Panc1 (cell line): ENCODE results near the gene GADL1.

Source experiments
- POLR2AphosphoS5 ChIP-seq: IDR thresholded peaks from 2 replicates; pipeline ENCODE4 v1.6.1; 2012; ENCODE audit warnings: mild to moderate bottlenecking, low read depth, low read length, moderate library complexity
- SIN3A ChIP-seq: IDR thresholded peaks from 2 replicates; pipeline ENCODE4 v1.6.1; 2012; ENCODE audit warnings: low read depth, mild to moderate bottlenecking, low read length, moderate library complexity, borderline replicate concordance; ENCODE audit not compliant: insufficient read depth
- TCF7L2 ChIP-seq: IDR thresholded peaks from 2 replicates; pipeline ENCODE4 v1.6.1; 2011; ENCODE audit warnings: mild to moderate bottlenecking, low read depth, low read length, inconsistent platforms
- TF ChIP-seq, protein P1 (sequence below): fragments of 450-650 bp; IDR thresholded peaks from 2 replicates; pipeline ENCODE4 v1.5.1; 2017; ENCODE audit warnings: mild to moderate bottlenecking
- TF ChIP-seq, protein P2 (sequence below), 2 experiments: IDR thresholded peaks; 2 replicates each; pipeline ENCODE4 v1.6.1; 2011 to 2012; ENCODE audit warnings: low read depth in 2 of 2, control low read depth in 1 of 2, low read length in 1 of 2, mild to moderate bottlenecking in 1 of 2, moderate library complexity in 1 of 2; ENCODE audit not compliant: insufficient read depth in 1 of 2

DNA sequence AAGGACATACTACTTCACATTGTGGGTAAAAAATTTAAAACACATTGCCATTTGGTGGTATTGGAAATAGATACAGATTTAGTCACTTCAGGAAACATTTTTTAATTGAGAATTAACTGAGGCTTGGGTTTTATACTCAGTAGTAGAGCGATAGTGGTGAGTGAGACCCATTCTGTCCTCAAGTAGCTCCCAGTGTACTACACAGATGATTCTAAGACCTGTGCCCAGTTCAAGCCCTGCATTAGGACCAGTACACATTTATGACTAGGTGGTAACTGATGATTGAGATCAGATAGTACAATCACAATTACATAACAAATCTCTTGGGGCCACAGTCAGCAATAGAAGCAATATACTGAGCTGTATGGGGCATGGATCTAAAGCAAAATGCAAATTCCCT lies 67.4 kb downstream of the GADL1 start:
- TF ChIP-seq SIN3A, result no peak
- TF ChIP-seq, protein P1, sequence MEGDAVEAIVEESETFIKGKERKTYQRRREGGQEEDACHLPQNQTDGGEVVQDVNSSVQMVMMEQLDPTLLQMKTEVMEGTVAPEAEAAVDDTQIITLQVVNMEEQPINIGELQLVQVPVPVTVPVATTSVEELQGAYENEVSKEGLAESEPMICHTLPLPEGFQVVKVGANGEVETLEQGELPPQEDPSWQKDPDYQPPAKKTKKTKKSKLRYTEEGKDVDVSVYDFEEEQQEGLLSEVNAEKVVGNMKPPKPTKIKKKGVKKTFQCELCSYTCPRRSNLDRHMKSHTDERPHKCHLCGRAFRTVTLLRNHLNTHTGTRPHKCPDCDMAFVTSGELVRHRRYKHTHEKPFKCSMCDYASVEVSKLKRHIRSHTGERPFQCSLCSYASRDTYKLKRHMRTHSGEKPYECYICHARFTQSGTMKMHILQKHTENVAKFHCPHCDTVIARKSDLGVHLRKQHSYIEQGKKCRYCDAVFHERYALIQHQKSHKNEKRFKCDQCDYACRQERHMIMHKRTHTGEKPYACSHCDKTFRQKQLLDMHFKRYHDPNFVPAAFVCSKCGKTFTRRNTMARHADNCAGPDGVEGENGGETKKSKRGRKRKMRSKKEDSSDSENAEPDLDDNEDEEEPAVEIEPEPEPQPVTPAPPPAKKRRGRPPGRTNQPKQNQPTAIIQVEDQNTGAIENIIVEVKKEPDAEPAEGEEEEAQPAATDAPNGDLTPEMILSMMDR, result no peak
- no peak for TF ChIP-seq POLR2AphosphoS5
- TF ChIP-seq, protein P2, sequence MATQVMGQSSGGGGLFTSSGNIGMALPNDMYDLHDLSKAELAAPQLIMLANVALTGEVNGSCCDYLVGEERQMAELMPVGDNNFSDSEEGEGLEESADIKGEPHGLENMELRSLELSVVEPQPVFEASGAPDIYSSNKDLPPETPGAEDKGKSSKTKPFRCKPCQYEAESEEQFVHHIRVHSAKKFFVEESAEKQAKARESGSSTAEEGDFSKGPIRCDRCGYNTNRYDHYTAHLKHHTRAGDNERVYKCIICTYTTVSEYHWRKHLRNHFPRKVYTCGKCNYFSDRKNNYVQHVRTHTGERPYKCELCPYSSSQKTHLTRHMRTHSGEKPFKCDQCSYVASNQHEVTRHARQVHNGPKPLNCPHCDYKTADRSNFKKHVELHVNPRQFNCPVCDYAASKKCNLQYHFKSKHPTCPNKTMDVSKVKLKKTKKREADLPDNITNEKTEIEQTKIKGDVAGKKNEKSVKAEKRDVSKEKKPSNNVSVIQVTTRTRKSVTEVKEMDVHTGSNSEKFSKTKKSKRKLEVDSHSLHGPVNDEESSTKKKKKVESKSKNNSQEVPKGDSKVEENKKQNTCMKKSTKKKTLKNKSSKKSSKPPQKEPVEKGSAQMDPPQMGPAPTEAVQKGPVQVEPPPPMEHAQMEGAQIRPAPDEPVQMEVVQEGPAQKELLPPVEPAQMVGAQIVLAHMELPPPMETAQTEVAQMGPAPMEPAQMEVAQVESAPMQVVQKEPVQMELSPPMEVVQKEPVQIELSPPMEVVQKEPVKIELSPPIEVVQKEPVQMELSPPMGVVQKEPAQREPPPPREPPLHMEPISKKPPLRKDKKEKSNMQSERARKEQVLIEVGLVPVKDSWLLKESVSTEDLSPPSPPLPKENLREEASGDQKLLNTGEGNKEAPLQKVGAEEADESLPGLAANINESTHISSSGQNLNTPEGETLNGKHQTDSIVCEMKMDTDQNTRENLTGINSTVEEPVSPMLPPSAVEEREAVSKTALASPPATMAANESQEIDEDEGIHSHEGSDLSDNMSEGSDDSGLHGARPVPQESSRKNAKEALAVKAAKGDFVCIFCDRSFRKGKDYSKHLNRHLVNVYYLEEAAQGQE (IDR thresholded peaks at IDR 0.05; ENCODE audit: insufficient read depth in 1 of 2, low read depth in 2 of 2, low read length in 1 of 2), result no peak
- TF ChIP-seq TCF7L2, result no peak
